ENCODE results near the gene MRNIP.

MRNIP gene

DNA sequence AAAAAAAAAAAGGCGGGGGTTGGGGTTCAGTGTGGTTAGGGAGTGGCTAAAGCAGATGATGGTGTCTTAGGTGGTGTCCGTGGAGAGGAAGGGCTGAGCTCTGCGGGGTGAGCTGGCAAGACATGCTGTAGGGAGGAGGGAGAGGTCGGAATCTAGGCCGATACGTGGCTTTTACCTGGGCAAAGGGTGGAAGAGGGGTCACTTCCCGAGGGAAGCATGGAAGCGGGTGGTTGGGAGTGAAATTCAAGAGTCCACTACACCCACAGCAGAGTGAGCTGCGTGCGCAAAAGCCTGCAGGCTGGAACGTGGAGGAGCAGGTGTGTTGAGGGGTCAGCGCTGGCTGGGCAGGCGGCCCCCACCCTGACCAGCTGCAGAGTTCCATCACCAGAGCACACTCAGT is 31.3 kb upstream of the MRNIP start:
- DNase-seq (ENCODE audit: low read depth in 1 of 2, low spot score in 1 of 2) = no peak

DNA sequence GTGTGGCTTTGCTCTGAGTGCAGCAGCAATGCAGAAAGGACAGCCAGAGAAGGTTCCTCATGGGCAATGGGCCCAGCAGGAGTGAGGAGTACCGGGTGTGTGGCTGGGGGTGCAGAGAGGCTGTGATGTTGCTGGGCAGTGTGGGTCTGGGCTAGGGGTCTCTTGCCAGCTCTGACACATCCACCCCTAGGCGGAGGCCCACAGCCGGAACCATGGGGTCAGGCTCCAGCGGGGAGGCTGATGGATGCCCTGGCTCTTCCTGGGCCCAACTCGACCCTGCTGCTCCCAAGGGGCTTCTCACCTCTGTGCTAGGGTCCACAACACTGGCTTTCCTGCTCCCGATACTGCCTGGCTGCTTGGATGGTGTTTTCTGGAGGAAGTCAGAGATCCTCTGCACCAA is 29.2 kb upstream of the MRNIP start:
- no peak for DNase-seq (ENCODE audit: low read depth in 1 of 2, low spot score in 1 of 2)

DNA sequence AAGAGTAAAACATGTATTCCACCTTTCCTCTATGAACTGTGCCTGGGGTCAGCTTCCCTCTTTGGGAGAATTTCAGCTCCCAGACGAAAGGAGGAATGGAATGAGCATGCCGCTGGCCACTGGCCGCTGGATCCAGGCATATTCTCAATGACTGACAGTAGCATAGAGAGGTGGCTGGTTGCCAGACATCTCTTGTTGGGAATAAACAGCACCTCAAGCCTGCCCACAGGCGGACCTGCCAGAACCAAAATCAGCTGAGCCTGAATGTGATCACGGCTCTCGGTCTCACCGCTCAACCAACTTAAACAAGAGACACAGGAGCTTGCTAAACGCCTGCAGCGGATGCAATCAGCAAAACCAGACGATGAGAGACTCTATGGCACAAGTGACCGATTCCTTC is 28.5 kb upstream of the MRNIP start:
- DNase-seq (ENCODE audit: low read depth in 1 of 2, low spot score in 1 of 2) = no peak

DNA sequence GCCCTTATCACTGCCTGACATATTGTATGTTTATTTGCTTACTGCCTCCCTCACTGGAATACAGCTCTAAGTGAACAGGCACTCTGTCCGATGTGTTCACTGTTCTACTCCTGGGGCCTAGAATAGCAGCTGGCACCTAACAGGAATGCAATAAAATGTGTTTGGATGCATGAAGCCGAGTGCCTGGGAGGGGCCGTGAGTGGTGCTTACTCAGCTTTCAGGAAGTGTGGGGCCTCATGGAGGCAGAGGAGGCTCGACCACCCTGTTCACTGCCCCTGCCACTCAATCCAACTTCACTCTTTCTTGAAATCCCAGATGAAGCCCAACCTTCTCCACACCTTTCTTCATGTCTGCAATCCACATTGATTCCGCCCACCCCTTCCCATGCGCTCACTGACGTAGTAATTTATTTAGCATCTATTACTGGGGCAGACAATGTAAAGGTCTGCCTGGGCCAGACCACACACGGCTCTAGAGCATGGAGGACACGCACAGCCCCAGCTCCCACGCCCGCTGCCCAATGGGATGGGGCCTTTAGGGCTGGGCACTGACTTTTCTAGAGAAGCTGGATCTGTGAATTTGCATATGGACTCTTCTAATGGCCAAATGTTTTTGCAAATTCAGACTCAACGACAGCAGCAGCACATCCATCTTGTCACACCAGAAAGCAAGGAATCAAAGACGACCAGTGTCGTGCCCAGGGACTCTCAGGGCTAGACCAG is 27.7 kb upstream of the MRNIP start:
- no peak for DNase-seq (ENCODE audit: low read depth in 1 of 2, low spot score in 1 of 2)

DNA sequence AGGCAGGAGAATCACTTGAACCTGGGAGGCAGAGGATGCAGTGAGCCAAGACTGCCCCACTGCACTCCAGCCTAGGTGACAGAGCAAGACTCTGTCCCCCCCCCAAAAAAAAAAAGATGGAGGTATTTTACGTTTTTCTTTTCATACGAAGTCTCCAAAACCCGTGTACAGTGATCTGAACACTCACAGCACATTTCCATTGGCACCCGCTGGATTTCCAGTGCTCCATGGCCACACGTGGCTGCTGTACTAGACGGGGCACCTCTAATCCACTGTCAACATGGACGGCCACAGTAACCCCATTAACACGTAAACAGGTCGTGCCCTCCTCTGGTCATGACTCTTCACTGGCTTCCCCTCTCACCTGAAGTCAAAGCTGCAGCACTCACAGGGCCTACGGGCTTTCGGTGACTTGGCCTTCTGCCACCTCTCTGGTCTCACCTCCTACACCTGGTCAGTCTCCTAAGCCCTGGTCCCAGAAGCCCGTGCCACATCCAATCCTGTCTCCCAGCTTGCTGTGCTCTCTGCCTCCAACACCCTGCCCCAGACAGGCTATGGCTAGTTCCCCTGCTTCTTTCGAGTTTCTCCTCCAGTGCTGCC is 27.0 kb upstream of the MRNIP start:
- no peak for DNase-seq (ENCODE audit: low read depth in 1 of 2, low spot score in 1 of 2)

DNA sequence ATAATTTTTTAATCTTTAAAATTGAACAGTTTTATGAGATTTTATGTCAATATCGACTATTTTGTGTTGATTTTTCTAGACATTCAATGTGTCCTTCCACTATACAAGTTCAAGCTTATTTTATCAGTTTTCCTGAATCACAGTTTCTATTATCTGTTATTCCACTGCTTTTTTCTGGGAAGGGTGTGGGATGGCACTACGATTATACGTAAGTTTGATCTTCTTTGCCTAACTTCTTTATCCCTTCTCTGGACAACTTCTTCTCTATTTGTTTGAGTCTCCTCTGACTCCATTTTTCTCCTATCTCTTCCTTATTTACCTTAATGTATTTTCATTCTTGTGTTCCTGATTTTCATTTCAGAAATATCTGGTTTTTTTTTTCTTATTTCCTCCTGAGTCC is 24.5 kb upstream of the MRNIP start:
- DNase-seq (ENCODE audit: low read depth in 1 of 2, low spot score in 1 of 2) = no peak

DNA sequence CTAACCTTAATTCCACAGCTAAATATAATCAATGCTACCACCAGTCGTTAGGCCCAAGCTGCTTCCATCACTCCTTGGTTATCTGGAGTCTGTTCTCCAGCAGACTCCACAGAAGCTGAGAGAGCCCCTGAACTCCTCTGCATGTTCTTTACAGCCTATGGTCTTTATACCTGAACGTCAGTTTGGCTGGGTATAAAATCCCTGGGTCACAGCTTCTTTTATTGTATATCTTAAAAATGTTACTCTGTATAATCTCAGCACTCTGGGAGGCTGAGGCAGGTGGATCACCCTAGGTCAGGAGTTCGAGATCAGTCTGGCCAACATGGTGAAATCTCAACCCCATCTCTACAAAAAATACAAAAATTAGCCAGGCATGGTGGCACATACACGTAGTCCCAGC is 23.7 kb upstream of the MRNIP start:
- no peak for DNase-seq (ENCODE audit: low read depth in 1 of 2, low spot score in 1 of 2)

DNA sequence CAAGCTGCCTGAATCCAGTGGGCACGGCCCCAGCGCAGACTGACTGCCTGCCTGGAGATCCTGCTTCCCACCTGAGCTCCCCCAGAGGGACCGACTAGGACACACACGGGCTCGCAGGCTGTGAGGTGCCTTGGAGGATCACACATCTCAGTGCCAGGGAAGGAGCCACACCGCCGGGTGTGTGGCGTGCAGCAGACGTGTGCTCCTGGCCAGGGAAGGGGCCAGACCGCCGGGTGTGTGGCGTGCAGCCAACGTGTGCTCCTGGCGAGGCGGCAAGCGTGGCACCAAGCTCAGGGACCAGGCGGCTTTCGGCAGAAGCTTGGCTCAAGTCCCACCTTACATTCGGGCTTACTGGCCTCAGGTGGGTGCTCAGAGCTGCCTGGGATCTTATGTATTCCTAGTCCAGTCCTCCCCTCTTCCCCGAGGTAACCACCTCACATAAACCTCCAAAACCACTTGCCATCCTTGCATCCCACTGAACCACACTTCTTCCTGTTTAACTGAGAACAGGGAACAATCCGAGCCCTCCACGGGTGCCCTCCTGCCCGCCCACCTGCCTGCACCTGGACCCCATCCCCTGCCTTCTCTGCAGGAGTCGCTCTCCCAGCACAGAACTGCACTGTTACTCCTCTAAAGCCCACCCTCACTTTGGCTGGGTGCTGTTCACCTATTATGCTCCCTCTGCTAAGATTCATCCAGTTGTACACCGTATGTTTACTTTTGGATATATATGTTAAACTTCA is 22.4 kb upstream of the MRNIP start:
- no peak for DNase-seq (ENCODE audit: low read depth in 1 of 2, low spot score in 1 of 2)

DNA sequence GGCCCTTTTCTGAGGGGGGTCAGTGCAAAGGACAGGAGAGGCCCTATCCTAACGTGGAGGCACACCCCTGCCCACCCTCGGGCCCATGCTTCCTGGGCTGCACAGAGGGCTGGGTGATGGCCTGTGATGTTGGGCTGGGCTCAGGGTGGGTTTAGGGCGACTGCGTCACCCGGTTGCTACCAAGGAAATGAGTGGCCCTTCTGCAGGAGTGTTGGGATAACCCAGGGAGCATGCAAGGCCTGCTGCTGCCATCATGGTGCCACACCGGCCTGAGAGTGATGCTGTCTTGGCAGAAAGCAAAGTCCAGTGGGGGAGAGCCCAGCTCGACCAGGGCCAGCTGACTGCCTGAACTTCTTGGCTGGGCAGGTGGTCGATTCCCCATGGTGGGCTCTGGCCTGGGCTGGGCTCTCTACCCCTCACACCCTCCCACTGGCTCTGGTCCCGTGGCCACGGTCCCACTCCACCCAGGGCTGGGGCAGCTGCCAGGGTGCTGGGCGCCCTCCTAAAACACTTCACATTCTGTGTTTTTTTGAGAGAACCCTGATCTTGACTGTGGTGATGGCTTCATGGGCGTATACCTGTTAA is 21.5 kb upstream of the MRNIP start:
- DNase-seq (ENCODE audit: low read depth in 1 of 2, low spot score in 1 of 2) = no peak

DNA sequence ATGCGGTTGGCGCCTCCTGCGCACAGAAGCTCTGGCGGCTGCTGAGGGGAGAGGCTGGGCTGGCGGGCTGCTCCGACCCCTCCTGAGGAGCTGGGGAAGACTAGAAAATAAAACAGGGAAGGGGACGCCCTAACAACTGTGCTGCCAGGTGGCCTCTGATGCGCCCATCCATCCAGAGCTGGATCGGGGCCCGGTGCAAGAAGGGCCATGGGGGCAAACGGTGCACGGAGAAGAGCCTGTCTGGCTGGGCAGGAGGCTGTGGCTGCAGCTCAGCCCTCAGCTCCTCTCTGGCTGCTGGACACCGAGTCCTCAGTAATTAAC is 21.0 kb upstream of the MRNIP start:
- no peak for DNase-seq (ENCODE audit: low read depth in 1 of 2, low spot score in 1 of 2)

DNA sequence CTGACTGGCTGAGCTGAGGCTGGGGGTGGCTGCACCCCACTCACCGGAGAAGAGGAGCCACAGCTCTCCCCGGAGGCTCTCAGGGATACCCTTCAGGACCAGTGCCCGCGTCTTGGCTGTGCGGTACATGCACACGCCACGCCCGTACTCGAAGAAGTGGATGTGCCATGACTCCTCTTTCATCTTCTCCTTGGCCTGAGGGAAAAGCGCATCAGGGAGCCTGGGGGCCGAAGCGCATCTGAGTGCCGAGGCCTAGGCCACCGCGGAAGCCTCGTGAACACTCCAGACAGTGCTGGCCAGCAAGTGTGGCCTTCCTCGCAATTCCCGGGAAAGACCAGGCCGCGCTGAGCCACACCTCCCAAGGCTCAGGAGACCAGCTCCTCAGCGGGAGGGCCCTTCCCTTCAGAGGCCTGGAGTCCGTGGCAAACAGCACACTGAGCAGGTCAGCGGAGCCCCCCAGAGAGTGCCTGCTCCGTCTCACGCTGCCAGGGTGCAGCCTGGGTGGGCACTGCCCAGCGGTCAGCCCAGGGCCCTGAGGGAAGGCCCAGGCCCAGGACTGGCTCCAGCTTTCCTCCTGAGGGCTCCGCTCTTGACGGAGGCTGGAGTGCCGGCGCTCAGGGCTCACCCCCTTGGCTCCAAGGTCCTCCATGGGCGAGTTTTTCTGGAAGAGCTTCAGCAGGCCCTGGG is 20.5 kb upstream of the MRNIP start:
- DNase-seq (ENCODE audit: low read depth in 1 of 2, low spot score in 1 of 2) = no peak

DNA sequence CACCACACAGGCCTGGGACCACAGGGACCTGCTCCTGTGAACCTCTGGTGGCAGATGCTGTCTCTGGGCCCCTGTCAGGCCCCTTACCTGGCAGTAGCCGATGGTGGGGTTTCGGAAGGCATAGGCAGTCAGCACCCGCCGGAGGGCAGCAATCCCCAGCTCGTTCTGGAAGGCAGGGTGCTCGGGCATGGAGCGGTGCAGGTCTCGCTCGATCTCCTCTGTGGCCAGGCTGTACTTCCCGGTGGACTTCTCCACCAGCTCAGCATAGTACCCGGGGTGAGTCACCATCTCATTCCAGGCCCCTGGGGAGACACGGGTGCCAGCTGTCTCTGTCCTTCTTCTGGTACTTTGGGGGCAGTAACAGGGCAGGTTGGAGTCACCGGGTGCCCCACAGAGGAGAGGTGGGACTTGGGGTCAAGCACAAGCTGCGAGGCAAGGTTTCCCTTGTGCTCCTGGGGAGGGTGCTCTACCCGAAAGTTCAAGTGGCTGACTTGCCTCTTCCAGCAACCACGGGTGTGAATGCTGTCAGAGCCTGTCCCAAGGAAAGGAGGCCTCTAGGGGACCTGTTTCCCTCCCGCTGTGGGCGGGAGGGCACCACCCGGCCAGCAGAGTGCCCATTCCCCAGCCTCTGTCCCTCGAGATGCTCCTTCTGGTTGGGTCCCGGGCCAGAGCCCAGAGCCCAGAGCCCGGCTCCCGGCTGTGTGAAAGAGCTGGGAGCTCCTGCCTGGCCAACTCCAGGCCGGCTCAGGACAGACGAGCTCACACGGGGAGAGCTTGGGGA is 19.8 kb upstream of the MRNIP start:
- DNase-seq (ENCODE audit: low read depth in 1 of 2, low spot score in 1 of 2) = no peak

DNA sequence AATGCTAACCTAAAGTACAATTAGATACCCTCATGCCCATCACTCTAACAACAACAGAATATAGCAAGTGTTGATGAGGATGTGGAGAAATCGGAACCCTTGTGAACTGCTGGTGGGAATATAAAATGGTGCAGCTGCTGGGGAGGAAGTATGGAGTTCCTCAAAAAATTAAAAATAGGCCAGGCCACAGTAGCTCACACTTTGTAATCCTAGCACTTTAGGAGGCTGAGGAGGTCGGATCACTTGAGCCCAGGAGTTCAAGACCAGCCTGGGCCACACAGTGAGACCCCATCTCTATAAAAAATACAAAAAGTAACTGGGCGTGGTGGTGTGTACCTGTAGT is 18.0 kb upstream of the MRNIP start:
- DNase-seq (ENCODE audit: low read depth in 1 of 2, low spot score in 1 of 2) = no peak

DNA sequence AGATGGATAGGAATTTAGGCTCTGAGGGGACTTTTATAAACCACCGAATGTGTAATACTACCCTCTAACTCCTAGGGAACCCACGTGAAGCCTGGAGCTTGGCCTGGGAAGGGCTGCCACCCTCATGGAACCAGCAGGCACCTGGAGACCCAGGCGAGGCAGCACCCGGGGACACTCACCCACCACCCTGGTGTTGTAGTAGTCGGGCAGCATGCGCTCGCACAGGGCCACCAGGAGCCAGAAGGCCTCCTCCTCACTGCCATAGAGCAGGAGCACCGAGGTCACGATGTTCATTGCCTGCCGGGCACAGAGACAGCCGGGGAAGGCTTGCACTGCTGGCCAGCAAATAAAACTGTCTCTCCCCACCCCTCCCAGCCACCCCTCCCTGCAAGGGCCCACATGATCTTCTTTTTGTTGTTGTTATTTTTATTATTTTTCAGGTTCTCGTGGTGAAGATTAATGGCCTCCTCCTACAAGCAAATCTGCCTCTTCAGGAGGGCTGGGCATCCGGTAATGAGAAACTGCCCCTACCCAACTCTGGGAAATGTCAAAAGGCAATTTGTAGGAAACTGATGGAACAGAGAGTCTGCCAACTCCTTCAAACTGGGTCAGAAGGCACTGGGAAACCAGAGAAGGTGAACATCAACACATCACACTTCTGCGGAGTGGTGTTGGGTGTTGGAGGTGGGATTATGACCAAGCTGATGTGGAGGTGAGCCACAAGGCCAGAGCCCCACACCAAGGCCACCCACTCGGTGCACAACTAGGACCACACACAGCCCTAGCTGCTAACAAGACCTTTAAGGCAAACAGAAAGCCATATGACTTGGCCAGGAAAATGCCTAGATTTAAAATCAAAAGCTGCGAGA is 17.4 kb upstream of the MRNIP start:
- no peak for DNase-seq (ENCODE audit: low read depth in 1 of 2, low spot score in 1 of 2)

DNA sequence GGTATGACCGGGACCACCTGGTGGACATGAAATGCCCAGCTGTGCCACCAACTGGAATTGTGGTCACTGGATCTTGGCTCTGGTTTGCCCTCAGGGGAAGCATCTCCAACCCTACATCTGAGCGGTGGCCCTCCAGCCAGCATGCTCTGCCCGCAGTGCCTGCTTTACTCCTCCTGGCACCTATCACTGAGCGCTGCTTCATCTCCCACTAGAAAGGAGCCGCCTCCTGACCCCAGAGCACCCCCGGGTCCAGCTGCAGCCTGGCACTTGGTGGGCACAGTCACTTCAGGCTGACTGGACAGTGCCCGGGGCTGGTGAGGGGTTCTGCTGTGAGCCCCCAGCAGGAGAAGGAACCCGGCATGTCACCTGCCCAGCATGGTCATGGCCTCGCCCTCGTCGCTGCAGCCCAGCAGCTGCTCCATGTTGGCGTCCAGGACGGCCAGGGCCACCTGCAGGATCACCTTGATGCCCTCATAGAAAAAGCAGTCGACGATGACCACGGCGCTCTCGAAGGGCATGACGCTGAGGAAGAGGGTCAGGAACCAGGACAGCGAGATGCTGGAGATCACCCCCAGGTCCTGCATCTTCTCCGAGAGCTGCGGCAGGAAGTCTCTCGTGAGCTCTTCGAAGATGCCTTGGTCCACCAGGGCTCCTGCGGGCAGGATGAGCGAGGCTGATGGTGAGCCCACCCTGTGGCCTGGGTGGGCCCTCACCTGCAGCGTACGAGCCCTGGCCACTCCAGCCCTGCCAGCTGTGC is 16.1 kb upstream of the MRNIP start:
- DNase-seq (ENCODE audit: low read depth in 1 of 2, low spot score in 1 of 2) = no peak

DNA sequence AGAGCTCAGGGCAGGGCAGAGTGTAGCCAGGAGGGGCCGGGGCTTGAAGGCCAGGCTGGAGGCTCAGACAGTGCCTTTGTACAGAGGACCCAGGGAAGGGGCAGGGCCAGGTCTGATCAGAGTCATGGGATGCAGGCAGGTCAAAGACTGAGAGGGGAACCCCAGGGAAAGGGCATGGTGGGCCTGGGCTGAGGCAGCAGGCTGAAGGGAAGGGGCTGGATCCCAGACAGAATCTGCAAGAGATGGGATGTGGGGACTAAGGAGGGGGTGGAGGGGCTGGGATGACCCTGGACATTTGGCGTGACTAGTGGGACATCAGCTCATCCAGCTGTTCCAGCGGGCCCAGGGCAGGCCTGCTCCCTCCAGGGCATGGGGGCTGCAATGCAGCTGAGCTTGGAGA is 15.5 kb upstream of the MRNIP start:
- DNase-seq (ENCODE audit: low read depth in 1 of 2, low spot score in 1 of 2) = no peak

DNA sequence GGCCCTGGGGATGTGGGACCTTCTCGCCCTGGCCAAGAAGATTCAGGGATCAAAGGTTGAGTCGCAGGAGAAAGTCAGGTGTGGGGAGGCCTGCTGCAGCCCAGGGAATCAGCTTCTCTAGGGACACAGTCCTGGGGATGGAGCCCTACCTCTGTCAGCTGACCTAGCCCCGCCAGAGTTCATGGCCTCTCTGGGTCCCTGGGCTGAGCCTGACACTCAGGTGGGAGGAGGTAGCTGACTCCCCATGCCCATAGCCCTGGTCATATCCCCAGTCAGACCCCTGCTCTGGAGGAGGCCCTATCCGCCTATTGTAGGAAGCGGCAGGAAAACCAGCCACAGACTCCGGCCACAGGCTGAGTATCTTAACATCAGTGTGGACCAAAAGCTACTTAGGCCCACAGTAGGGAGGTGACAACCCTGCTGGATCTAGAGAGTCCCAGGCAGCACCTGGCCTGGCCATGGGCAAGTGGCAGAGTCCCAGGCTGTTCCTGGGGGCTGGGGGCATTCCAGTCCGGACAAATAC is 15.0 kb upstream of the MRNIP start:
- no peak for DNase-seq (ENCODE audit: low read depth in 1 of 2, low spot score in 1 of 2)

DNA sequence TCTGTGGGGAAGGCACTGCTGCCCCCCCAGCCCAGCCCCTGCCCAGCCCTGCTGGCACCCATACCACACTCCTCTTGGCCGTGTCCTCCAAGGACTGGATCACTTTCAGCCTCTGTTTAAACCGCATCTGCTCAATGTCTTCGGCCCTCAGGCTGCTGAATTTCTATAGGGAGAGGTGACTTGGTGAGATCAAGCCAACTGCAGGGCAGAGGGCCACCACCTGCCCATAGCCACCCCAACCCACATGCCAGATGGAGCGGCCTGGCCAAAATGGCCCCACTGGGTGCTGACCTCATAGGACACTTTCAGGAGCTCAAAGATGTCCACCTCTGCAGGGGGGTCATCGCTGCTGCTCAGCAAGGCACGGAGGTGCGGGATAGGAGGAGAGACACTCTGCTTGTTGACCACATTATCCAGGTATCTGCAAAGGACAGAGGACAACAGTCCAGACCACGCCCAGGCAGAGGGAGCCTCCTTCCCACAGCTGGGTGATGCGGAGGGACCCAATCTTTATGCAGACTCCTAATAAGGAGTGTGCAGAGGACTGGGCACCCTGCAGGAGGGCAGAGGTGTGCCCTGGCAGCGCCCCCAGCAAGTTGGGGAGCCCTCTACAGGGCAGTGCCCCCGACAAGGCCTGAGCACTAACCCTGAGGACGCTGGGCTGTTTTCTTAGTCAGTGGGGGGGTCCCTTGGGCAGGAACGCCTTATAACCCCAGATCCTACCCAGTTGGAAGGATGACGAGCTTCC is 14.4 kb upstream of the MRNIP start:
- DNase-seq (ENCODE audit: low read depth in 1 of 2, low spot score in 1 of 2) = no peak
